Cortex of kidney (tissue), 1 donor: ENCODE data around the gene COX17.

Source experiments
- DNase-seq: peaks from one replicate; lab custom pipeline; 2025; lab: John Stamatoyannopoulos, UW

The COX17 gene

GRCh38 chr3:119643528-119643927 is 33.7 kb downstream of the COX17 start:
- no peak for DNase-seq

- no peak for DNase-seq
These were observed 34.3 kb downstream of the COX17 start for GRCh38 chr3:119642746-119643473.

GRCh38 chr3:119641416-119641815 is 35.8 kb downstream of the COX17 start:
- no peak for DNase-seq

- DNase-seq: no peak
These were observed 37.5 kb downstream of the COX17 start for GRCh38 chr3:119639494-119640350.

- no peak for DNase-seq
These were observed 39.3 kb downstream of the COX17 start for GRCh38 chr3:119637679-119638477.

DNA sequence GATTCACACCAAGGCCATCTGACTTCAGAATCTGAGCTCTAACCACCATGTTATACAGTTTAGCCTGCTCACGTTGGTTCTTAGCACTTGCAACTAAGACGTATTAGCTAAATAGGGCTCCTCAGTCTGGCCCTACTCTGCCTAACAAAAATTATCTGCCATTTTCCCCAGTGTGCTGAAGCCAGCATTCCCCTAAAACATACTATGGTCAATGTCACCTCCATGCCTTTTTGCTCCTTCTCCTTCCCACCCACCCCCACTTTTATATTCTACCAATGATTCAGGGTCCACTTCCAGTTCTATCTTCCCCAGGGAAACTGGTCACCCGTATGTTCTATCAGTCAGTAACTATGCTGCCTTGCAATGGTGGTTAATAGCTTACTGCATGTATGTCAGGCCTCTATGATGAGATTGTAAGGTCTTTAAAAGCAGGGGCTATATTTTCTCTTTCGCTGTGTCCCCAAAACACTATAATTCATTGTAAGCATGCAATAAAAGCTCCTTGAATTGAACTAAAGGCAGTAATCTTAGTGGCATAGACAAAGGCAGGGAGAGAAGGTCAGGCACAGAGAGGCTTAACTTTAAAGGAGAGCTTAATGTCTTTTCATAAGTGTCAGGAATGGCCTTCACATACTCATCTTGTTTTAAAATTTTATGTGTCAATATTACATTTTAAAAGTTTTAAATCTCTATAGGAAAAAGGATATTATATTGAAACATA is 40.2 kb downstream of the COX17 start:
- no peak for DNase-seq

DNA sequence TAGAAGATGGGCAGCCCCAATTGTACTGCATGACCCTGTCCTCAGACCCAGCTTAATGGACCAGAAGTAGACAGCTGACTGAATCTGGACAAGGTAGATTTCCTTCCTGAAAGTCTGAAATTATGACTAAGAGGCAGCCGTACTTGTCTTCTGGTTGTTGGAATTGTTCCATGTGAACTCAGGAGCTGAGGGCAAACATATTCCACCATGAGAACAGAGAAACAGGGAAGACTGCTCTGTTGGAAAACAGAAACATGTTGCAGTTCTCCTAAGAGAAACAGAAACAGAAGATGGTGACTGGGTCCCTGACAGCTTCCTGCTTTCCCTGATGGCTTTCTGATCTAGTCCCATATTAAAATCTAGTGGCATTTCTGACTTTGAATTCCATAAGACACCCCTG is 41.0 kb downstream of the COX17 start:
- DNase-seq: no peak

DNA sequence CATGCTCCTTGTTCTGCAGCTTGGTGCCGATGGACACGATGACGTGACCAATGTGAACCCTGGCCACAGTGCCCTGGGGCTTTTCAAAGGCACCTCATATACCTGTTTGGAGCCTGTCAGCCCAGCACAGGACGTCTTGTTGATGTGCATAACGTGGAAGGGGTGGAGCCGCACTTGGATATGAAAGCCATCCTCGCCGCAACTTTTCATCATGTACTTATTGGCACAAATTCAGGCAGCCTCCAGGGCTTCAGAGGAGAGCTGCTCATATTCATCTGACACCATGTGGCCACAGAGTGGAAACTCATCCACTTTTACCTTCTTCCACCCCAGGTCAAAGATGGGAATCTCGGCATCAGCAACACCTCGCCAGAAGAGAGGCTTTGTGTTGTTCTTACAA is 41.5 kb downstream of the COX17 start:
- DNase-seq: no peak

DNA sequence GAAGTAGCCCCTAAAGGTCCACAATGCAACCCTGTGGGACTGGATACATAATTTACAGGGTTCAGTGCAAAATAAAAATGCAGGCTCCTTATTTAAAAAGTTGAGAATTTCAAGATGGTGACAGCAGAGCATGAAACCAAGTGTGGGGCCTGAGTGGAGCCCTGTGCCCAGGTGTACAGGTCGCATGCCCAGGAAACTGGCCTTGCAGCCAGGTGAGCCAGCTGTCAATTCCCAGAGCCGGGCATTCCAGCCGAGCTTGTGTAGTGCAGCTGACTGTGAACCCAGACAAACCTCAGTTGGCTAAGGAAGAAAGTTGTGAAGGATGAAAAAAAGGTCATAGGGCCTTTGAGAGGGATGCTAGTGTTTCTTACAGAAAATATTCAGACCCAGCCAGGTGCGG is 44.4 kb downstream of the COX17 start:
- DNase-seq: no peak

- no peak for DNase-seq
These were observed 45.0 kb downstream of the COX17 start for GRCh38 chr3:119632216-119632615.

DNA sequence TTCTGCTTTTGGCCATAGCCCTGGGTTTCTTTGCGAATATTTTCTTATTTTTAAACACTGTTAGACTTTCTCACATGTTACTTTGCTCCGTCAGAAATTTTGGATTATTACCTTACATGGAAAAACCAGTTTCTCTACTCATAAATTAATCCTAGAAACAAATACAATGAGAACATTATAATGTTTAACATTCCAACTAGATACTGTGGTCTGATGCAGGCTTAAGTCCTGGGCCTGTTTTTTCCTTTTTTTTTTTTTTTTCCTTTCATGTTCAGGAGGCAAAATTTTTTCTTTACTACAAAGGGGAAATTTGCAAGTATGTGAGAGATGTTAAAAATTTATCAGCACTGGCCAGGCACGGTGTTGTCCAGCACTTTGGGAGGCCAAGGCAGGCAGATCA is 45.7 kb downstream of the COX17 start:
- no peak for DNase-seq

DNA sequence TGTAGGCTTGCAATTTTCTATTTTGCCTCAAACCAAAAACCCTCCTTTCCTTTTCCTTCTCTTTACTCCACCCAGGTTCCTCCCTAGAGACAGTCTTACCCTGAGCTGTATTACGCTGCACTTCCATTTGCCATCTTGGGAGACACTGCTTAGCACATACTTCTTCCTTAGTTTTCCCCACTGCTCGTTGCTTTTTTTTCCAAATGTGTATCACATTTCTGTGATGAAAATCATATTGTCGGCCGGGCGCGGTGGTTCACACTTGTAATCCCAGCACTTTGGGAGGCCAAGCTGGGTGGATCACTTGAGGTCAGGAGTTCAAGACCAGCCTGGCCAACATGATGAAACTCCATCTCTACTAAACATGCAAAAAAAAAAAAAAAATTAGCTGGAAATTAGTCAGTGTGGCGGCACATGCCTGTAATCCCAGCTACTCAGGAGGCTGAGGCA is 46.3 kb downstream of the COX17 start:
- no peak for DNase-seq

- no peak for DNase-seq
These were observed 46.9 kb downstream of the COX17 start for GRCh38 chr3:119630128-119630879.

DNA sequence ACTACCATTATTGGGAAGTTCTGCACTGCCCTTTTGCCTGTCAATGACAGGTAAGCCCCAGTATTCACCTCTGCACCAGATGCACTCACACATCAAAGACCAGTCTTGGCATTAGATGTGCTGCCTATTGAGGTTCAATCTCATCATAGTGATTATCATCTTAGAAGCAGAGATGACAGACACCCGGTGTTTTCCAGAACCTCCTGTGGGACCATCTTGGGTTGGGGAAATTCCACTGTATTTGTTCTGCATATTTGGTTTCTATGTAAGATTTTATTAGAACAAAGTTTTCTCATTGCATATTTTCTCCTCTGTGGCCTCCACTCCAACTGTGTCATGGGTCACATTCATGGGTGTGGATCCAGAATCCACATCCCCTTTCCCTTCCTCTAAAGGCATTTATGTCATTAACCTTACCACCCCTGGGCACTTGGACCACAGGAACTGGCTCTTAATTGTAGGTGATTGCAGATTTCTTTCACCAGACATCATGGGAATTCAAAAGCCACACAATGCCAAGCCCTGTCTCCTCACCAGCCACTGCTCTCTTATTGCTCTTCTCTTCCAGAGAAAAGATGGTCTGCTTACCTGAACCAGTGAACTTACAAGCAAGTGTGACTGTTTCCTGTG is 48.3 kb downstream of the COX17 start:
- DNase-seq: no peak

GRCh38 chr3:119628390-119628789 is 48.8 kb downstream of the COX17 start:
- DNase-seq: no peak

DNA sequence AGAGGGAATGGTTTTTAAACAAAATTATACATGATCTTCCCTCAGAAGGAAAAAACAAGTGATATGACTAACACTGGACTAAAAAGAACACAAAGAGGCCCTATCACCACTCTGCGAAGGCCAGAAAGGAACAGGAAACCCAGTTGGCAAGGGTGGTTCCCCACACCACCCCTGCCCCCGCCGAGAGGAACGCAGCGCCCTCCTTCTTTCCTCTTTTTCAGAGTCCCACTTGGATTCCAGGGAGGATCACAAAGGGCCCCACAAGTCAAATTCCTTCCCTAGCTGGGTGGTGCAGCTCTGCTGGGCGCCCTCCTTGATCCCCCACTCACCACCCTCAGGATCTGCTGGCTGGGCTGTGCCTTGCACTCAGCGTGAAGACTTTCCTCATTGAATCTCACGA is 49.7 kb downstream of the COX17 start:
- no peak for DNase-seq

GRCh38 chr3:119626196-119626595 is 51.0 kb downstream of the COX17 start:
- DNase-seq: no peak

GRCh38 chr3:119625451-119626153 is 51.6 kb downstream of the COX17 start:
- no peak for DNase-seq

DNA sequence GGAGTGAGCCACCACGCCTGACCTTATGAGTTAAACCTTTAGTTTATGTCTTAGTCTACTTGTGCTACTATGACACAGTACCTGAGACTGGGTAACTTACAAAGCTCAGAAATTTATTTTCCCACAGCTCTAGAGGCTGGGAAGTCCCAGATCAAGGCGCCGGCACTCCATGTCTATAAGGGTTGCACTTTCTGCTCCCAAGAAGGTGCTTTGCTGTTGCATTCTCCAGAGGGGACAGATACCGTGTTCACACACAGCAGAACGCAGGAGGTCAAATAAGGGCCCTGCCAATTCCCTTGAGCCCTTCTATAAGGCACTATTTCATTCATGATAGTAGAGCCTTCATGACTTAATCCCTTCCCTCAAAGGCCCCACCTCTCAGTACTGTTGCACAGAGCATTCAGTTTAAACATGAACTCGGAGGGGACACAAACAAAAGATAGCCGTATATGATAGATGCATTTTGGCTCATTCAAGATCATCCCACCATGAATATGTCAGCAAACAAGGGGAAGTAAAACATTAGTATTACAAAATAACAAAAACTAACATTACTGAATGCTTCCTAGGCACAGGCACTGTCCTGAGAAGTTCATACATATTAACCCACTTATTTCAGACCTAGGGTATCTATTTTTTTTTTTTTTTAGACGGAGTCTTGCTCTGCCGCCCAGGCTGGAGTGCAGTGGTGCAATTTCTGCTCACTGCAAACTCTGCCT is 53.0 kb downstream of the COX17 start:
- no peak for DNase-seq
